ENCODE data around the gene GPR161.

Gene GPR161

GRCh38 chr1:168146160-168146539 is 9.4 kb upstream of the GPR161 start:
- DNase-seq: no peak

GRCh38 chr1:168145184-168146159 is 8.7 kb upstream of the GPR161 start:
- DNase-seq: peak; percentile 88

- DNase-seq: no peak
These were observed 5.2 kb upstream of the GPR161 start for GRCh38 chr1:168141871-168142385.

GRCh38 chr1:168139070-168139469 is 2.3 kb upstream of the GPR161 start:
- no peak for DNase-seq

GRCh38 chr1:168138134-168138533 is 1.4 kb upstream of the GPR161 start:
- no peak for DNase-seq

GRCh38 chr1:168137515-168137821 is 738 bp upstream of the GPR161 start:
- no peak for DNase-seq

- DNase-seq: no peak
These were observed 615 bp downstream of the GPR161 start for GRCh38 chr1:168135921-168136708.

GRCh38 chr1:168135116-168135920 is 1.4 kb downstream of the GPR161 start:
- DNase-seq: no peak

- no peak for DNase-seq
These were observed 2.1 kb downstream of the GPR161 start for GRCh38 chr1:168134642-168135041.

- no peak for DNase-seq
These were observed 2.6 kb downstream of the GPR161 start for GRCh38 chr1:168134132-168134531.

- no peak for DNase-seq
These were observed 6.8 kb downstream of the GPR161 start for GRCh38 chr1:168129933-168130332.

GRCh38 chr1:168127503-168127902 is 9.2 kb downstream of the GPR161 start:
- no peak for DNase-seq

- no peak for DNase-seq
These were observed 11.7 kb downstream of the GPR161 start for GRCh38 chr1:168125051-168125450.

- no peak for DNase-seq
These were observed 15.2 kb downstream of the GPR161 start for GRCh38 chr1:168121401-168122011.

- DNase-seq: no peak
These were observed 17.0 kb downstream of the GPR161 start for GRCh38 chr1:168119750-168120149.

GRCh38 chr1:168116327-168116799 is 20.4 kb downstream of the GPR161 start:
- no peak for DNase-seq

GRCh38 chr1:168114845-168115244 is 21.9 kb downstream of the GPR161 start:
- peak; percentile 42 for DNase-seq

GRCh38 chr1:168112673-168113305 is 23.9 kb downstream of the GPR161 start:
- DNase-seq: peak; percentile 41

- no peak for DNase-seq
These were observed 25.7 kb downstream of the GPR161 start for GRCh38 chr1:168110896-168111545.

- no peak for DNase-seq
These were observed 30.5 kb downstream of the GPR161 start for GRCh38 chr1:168106274-168106673.

- no peak for DNase-seq
These were observed 30.9 kb downstream of the GPR161 start for GRCh38 chr1:168105846-168106245.
